ENCODE results near the gene CAPZB.

Gene CAPZB

GRCh38 chr1:19360432-19360831 is 124.9 kb downstream of the CAPZB start:
- TF ChIP-seq ZFX (IDR thresholded peaks at IDR 0.05), result no peak
- no peak for TF ChIP-seq CTCF (conservative IDR thresholded peaks at IDR 0.05)
- no peak overlapping the region for H3K27ac ChIP-seq

GRCh38 chr1:19360016-19360415 is 125.3 kb downstream of the CAPZB start:
- no peak overlapping the region for H3K27ac ChIP-seq
- TF ChIP-seq ZFX (IDR thresholded peaks at IDR 0.05) (no peak), CTCF (conservative IDR thresholded peaks at IDR 0.05) (no peak)

DNA sequence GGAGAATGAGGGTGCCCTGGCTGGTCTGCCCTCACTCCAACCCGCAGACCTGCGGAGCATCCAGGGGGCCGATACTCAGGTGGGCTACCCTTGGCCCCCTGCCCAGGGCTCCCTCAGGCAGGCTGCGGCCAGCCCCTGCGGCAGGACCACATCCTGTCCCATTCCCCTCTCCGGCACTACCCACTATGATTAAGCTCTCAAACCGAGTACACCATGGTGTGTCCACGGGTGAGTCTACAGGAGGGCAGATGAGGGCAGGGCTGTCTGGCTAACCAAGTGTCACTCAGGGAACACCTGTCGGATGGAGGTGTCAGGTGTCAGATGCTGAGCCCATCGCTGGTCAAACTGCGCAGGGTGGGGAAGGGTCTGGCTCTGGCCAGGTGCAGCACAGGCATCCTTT is 126.0 kb downstream of the CAPZB start:
- no peak overlapping the region for H3K27ac ChIP-seq
- no peak for TF ChIP-seq ZFX (IDR thresholded peaks at IDR 0.05)
- no peak for TF ChIP-seq CTCF (conservative IDR thresholded peaks at IDR 0.05)

DNA sequence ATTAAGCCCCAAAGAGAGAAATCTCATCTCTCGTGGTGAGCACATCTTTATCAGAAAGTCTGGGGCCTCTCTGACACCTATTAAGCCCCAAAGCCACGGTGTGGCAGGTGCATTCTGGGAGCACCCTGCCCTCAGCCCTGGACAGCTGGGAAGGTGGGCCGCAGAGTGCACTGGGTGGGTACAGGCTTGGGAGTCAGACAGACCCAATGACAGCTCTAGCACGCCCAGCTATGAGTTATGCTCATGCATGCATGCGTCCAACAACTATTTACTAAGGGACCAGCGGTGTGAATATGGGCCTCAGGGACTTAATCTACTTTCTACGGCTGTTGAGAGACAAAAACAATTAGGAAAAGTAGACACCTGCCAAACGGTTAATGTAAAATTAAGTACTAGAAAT is 126.6 kb downstream of the CAPZB start:
- no peak overlapping the region for H3K27ac ChIP-seq
- TF ChIP-seq CTCF (conservative IDR thresholded peaks at IDR 0.05), result no peak
- no peak for TF ChIP-seq ZFX (IDR thresholded peaks at IDR 0.05)

DNA sequence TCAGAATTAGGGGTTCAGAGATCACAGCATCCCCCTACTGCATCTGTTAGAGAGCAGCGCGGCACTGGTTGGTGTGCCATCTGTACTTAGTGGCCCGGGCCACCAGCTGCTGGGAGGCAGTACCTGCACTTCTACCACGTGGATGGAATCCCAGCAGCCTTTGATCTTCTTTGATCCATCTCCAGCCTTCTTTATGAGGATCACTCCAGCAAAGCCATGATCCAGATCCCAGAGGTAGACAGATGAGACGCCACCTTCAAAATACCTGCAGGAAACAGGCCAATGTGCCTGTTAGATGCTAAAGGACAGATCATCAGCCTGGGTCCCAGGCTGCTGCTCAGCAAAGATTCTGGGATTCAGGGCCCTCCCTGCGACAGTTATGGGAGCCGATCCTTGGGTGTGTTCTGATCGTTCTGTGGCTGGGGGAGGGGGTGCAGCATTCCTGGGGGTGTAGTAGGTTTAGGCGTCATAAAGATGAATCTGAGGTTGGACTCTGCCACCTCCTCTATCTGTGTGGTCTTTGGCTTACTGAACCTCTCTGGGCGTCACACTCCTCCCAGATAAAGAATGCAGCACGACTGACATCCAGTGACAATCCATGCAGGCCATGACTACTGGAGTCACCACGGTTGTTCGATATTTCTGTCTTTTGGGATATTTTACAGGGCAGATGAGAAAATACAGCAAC is 127.9 kb downstream of the CAPZB start:
- TF ChIP-seq CTCF (conservative IDR thresholded peaks at IDR 0.05) (no peak), ZFX (IDR thresholded peaks at IDR 0.05) (no peak)
- H3K27ac ChIP-seq, result no peak overlapping the region

DNA sequence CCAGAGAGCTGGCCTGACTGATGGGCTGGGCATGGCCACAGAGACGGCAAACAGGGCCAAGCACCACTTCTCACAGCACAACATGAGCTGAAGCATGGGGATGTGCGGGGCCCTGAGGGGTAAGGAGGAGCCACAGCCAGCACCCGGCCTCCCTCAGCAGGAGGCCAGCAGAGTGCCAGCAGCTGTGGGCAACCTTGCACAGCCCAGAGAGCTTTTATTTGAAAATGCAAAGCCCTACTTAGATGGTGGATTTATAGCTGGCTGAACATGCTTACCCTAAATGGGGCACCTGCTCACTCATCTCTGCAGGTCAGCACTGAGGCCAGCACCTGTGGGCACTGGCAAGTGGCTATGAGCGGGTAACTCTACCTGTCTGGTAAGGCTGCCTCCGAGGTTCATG is 129.1 kb downstream of the CAPZB start:
- TF ChIP-seq ZFX (IDR thresholded peaks at IDR 0.05) (no peak), CTCF (conservative IDR thresholded peaks at IDR 0.05) (no peak)
- H3K27ac ChIP-seq, result no peak overlapping the region

DNA sequence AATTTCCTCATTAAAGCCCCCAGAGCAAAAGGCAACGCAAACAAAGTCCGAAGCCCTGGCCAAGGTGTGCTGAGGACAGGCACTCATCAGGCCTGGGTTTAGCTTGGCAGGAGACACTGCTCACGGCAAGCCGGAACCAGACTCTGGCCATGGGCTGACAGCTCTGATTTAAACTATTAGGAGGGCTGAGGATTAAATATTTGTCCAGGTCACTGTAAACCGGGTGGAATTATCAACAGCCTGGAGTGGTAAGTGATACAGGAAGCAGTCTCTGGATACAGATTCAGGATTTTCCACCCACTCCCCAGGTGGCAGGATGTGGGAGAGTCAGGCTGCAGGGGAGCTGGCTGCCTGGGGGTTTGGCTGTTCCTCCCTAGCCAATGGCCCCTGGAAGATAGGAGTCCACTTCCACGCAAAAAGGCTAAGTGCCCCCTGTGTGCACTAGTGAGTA is 130.8 kb downstream of the CAPZB start:
- no peak overlapping the region for H3K27ac ChIP-seq
- TF ChIP-seq ZFX (IDR thresholded peaks at IDR 0.05), result no peak

- no peak overlapping the region for H3K27ac ChIP-seq
- TF ChIP-seq CTCF (conservative IDR thresholded peaks at IDR 0.05) (no peak), ZFX (IDR thresholded peaks at IDR 0.05) (no peak)
Measured at GRCh38 chr1:19353596-19353995, 131.7 kb downstream of the CAPZB start.
